ENCODE measurements around the gene SLC8A1.

Gene SLC8A1

GRCh38 chr2:40304340-40304739 is 147.6 kb downstream of the SLC8A1 start:
- no peak for ATAC-seq
- no peak for TF ChIP-seq ZNF70 (CRISPR knock-in tag; IDR thresholded peaks at IDR 0.05)
- TF ChIP-seq PPARA (CRISPR knock-in tag; IDR thresholded peaks at IDR 0.05; ENCODE audit: borderline replicate concordance), result no peak
- no peak for TF ChIP-seq ZNF565 (CRISPR knock-in tag; conservative IDR thresholded peaks at IDR 0.05; ENCODE audit: low read depth)

GRCh38 chr2:40303746-40304145 is 148.1 kb downstream of the SLC8A1 start:
- TF ChIP-seq ZNF565 (CRISPR knock-in tag; conservative IDR thresholded peaks at IDR 0.05; ENCODE audit: low read depth), result no peak
- no peak for TF ChIP-seq ZFP3 (CRISPR knock-in tag; IDR thresholded peaks at IDR 0.05)
- TF ChIP-seq BACH2 (CRISPR knock-in tag; IDR thresholded peaks at IDR 0.05; ENCODE audit: borderline replicate concordance), result no peak
- no peak for TF ChIP-seq ZNF70 (CRISPR knock-in tag; IDR thresholded peaks at IDR 0.05)
- TF ChIP-seq TOX (CRISPR knock-in tag; IDR thresholded peaks at IDR 0.05; ENCODE audit: borderline replicate concordance), result no peak
- no peak for TF ChIP-seq ISL1 (CRISPR knock-in tag; IDR thresholded peaks at IDR 0.05)
- no peak for TF ChIP-seq ESRRG (CRISPR knock-in tag; IDR thresholded peaks at IDR 0.05)
- no peak for TF ChIP-seq TSHZ2 (CRISPR knock-in tag; IDR thresholded peaks at IDR 0.05)
- TF ChIP-seq ZFP30 (CRISPR knock-in tag; IDR thresholded peaks at IDR 0.05), result no peak
- no peak for TF ChIP-seq PATZ1 (CRISPR knock-in tag; IDR thresholded peaks at IDR 0.05; ENCODE audit: borderline replicate concordance)
- no peak for TF ChIP-seq OSR1 (CRISPR knock-in tag; IDR thresholded peaks at IDR 0.05)
- no peak for TF ChIP-seq CSDC2 (CRISPR knock-in tag; IDR thresholded peaks at IDR 0.05)
- TF ChIP-seq SNAI2 (CRISPR knock-in tag; IDR thresholded peaks at IDR 0.05), result no peak
- no peak for TF ChIP-seq PPARA (CRISPR knock-in tag; IDR thresholded peaks at IDR 0.05; ENCODE audit: borderline replicate concordance)
- TF ChIP-seq ARNTL (CRISPR knock-in tag; IDR thresholded peaks at IDR 0.05; ENCODE audit: borderline replicate concordance, low read depth), result no peak
- TF ChIP-seq POU6F1 (CRISPR knock-in tag; IDR thresholded peaks at IDR 0.05; ENCODE audit: borderline replicate concordance, low read depth), result no peak
- no peak for TF ChIP-seq TCF4 (CRISPR knock-in tag; IDR thresholded peaks at IDR 0.05; ENCODE audit: borderline replicate concordance)
- ATAC-seq, result no peak

GRCh38 chr2:40302751-40303325 is 149.1 kb downstream of the SLC8A1 start:
- TF ChIP-seq TCF4 (CRISPR knock-in tag; IDR thresholded peaks at IDR 0.05; ENCODE audit: borderline replicate concordance) (no peak), ZNF70 (CRISPR knock-in tag; IDR thresholded peaks at IDR 0.05) (no peak), PATZ1 (CRISPR knock-in tag; IDR thresholded peaks at IDR 0.05; ENCODE audit: borderline replicate concordance) (no peak), ZNF8 (CRISPR knock-in tag; IDR thresholded peaks at IDR 0.05) (no peak)
- ATAC-seq, result no peak

- TF ChIP-seq ZNF70 (CRISPR knock-in tag; IDR thresholded peaks at IDR 0.05) (no peak), ZC3H10 (CRISPR knock-in tag; IDR thresholded peaks at IDR 0.05) (no peak), ZNF8 (CRISPR knock-in tag; IDR thresholded peaks at IDR 0.05) (no peak), TCF4 (CRISPR knock-in tag; IDR thresholded peaks at IDR 0.05; ENCODE audit: borderline replicate concordance) (no peak), BACH2 (CRISPR knock-in tag; IDR thresholded peaks at IDR 0.05; ENCODE audit: borderline replicate concordance) (no peak), RARB (CRISPR knock-in tag; IDR thresholded peaks at IDR 0.05) (no peak)
- no peak for ATAC-seq
Measured at GRCh38 chr2:40300391-40300790, 151.5 kb downstream of the SLC8A1 start.

Data from SK-N-SH treated with all-trans-retinoic acid at 6 μM for 48 hours (cell line).